Measurements from ENCODE around the gene ZCCHC7.

Gene ZCCHC7

GRCh38 chr9:37273595-37273994, 153.2 kb downstream of the ZCCHC7 start:
- no peak overlapping the region for H3K4me2 ChIP-seq (ENCODE audit: insufficient read depth, low read length)
- no peak overlapping the region for H3K9ac ChIP-seq (ENCODE audit: low read depth, low read length)
- no peaks in the 10 kb centered on the region for H3K36me3 ChIP-seq (ENCODE audit: insufficient read depth, low read length)
- H4K20me1 ChIP-seq (ENCODE audit: insufficient read depth, low read length): no peaks in the 10 kb centered on the region; the same call in 1 of the 2 replicates
- no peaks in the 10 kb centered on the region for H3K27me3 ChIP-seq (ENCODE audit: insufficient read depth, low read length, poor library complexity)
- H3K4me1 ChIP-seq (ENCODE audit: insufficient read depth, low read length): no peaks in the 10 kb centered on the region
- no peak for TF ChIP-seq EZH2 (IDR thresholded peaks at IDR 0.05; ENCODE audit: borderline replicate concordance, low read depth, low read length, severe bottlenecking)
- H3K4me3 ChIP-seq (ENCODE audit: low read depth in 1 of 2, low read length in 2 of 2): no peak overlapping the region
- DNase-seq: no peak
- H3K9me3 ChIP-seq (ENCODE audit: insufficient read depth, low read length, severe bottlenecking): no peaks in the 10 kb centered on the region
- H2AFZ ChIP-seq (ENCODE audit: low read depth, low read length): no peak overlapping the region
- peaks cover 2% of the 10 kb centered on the region; the same call in 1 of the 2 replicates for H3K79me2 ChIP-seq (ENCODE audit: insufficient read depth, low read length)
- ATAC-seq (ENCODE audit: insufficient read depth, low read depth): no peak
- H3K27ac ChIP-seq (ENCODE audit: low read length): no peak overlapping the region

GRCh38 chr9:37281541-37281940, 161.2 kb downstream of the ZCCHC7 start:
- DNase-seq: no peak
- Histone ChIP-seq H3K4me2 (ENCODE audit: insufficient read depth, low read length) (no peak overlapping the region), H3K9me3 (ENCODE audit: insufficient read depth, low read length, severe bottlenecking) (no peaks in the 10 kb centered on the region), H3K36me3 (ENCODE audit: insufficient read depth, low read length) (no peaks in the 10 kb centered on the region), H3K27ac (ENCODE audit: low read length) (no peak overlapping the region), H2AFZ (ENCODE audit: low read depth, low read length) (no peak overlapping the region), H4K20me1 (ENCODE audit: insufficient read depth, low read length) (no peaks in the 10 kb centered on the region), H3K79me2 (ENCODE audit: insufficient read depth, low read length) (peaks cover 6% of the 10 kb centered on the region; the same call in 1 of the 2 replicates), H3K4me3 (ENCODE audit: low read depth in 1 of 2, low read length in 2 of 2) (no peak overlapping the region), H3K9ac (ENCODE audit: low read depth, low read length) (no peak overlapping the region), H3K27me3 (ENCODE audit: insufficient read depth, low read length, poor library complexity) (no peaks in the 10 kb centered on the region), H3K4me1 (ENCODE audit: insufficient read depth, low read length) (0 out of 2 replicates have a peak, but pooled peaks cover 2% of the 10 kb centered on the region)
- no peak for TF ChIP-seq EZH2 (IDR thresholded peaks at IDR 0.05; ENCODE audit: borderline replicate concordance, low read depth, low read length, severe bottlenecking)
- TF ChIP-seq, protein P1, sequence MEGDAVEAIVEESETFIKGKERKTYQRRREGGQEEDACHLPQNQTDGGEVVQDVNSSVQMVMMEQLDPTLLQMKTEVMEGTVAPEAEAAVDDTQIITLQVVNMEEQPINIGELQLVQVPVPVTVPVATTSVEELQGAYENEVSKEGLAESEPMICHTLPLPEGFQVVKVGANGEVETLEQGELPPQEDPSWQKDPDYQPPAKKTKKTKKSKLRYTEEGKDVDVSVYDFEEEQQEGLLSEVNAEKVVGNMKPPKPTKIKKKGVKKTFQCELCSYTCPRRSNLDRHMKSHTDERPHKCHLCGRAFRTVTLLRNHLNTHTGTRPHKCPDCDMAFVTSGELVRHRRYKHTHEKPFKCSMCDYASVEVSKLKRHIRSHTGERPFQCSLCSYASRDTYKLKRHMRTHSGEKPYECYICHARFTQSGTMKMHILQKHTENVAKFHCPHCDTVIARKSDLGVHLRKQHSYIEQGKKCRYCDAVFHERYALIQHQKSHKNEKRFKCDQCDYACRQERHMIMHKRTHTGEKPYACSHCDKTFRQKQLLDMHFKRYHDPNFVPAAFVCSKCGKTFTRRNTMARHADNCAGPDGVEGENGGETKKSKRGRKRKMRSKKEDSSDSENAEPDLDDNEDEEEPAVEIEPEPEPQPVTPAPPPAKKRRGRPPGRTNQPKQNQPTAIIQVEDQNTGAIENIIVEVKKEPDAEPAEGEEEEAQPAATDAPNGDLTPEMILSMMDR (IDR thresholded peaks at IDR 0.05; ENCODE audit: borderline replicate concordance, extremely low read depth, low read length, poor library complexity, severe bottlenecking): no peak
- no peak for ATAC-seq (ENCODE audit: insufficient read depth, low read depth)

- 0 out of 2 replicates have a peak, but pooled peaks cover 2% of the 10 kb centered on the region for H3K4me1 ChIP-seq (ENCODE audit: insufficient read depth, low read length)
- no peak overlapping the region for H3K4me3 ChIP-seq (ENCODE audit: low read depth in 1 of 2, low read length in 2 of 2)
- H3K4me2 ChIP-seq (ENCODE audit: insufficient read depth, low read length): no peak overlapping the region
- no peak overlapping the region for H3K27ac ChIP-seq (ENCODE audit: low read length)
- H3K27me3 ChIP-seq (ENCODE audit: insufficient read depth, low read length, poor library complexity): no peaks in the 10 kb centered on the region
- no peak overlapping the region for H2AFZ ChIP-seq (ENCODE audit: low read depth, low read length)
- no peak for DNase-seq
- H3K9ac ChIP-seq (ENCODE audit: low read depth, low read length): no peak overlapping the region
- H4K20me1 ChIP-seq (ENCODE audit: insufficient read depth, low read length): no peaks in the 10 kb centered on the region
- no peaks in the 10 kb centered on the region for H3K36me3 ChIP-seq (ENCODE audit: insufficient read depth, low read length)
- H3K79me2 ChIP-seq (ENCODE audit: insufficient read depth, low read length): peaks cover 6% of the 10 kb centered on the region; the same call in 1 of the 2 replicates
- no peak for ATAC-seq (ENCODE audit: insufficient read depth, low read depth)
- TF ChIP-seq, protein P1 (IDR thresholded peaks at IDR 0.05; ENCODE audit: borderline replicate concordance, extremely low read depth, low read length, poor library complexity, severe bottlenecking): no peak
- no peak for TF ChIP-seq EZH2 (IDR thresholded peaks at IDR 0.05; ENCODE audit: borderline replicate concordance, low read depth, low read length, severe bottlenecking)
- H3K9me3 ChIP-seq (ENCODE audit: insufficient read depth, low read length, severe bottlenecking): no peaks in the 10 kb centered on the region
Measured at GRCh38 chr9:37283730-37284325, 163.5 kb downstream of the ZCCHC7 start.

DNA sequence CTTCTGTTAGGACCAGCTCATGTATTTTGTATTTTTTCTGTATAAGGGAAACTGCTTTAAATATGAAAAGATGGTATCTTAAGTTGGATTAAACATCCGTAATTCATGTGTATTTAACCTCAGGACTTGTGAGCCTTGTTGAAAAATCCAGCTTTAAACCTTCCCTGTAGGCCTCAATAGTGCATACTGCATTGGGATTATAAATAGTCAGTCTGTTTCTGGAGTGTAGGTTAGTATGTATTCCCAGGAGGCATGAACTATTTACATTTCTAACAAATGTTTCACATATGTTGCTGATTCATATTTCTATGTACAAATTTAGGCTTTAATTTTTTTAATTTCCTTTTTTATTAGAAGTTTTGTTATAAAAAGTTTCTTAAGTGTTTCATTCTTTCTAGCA, 164.3 kb downstream of the ZCCHC7 start:
- ATAC-seq (ENCODE audit: insufficient read depth, low read depth) (no peak), DNase-seq (no peak)
- Histone ChIP-seq H3K4me1 (ENCODE audit: insufficient read depth, low read length) (0 out of 2 replicates have a peak, but pooled peaks cover 2% of the 10 kb centered on the region), H3K27me3 (ENCODE audit: insufficient read depth, low read length, poor library complexity) (no peaks in the 10 kb centered on the region), H4K20me1 (ENCODE audit: insufficient read depth, low read length) (no peaks in the 10 kb centered on the region), H3K27ac (ENCODE audit: low read length) (no peak overlapping the region), H3K36me3 (ENCODE audit: insufficient read depth, low read length) (no peaks in the 10 kb centered on the region), H3K4me2 (ENCODE audit: insufficient read depth, low read length) (no peak overlapping the region), H3K9me3 (ENCODE audit: insufficient read depth, low read length, severe bottlenecking) (no peaks in the 10 kb centered on the region), H3K79me2 (ENCODE audit: insufficient read depth, low read length) (peaks cover 6% of the 10 kb centered on the region; the same call in 1 of the 2 replicates), H3K4me3 (ENCODE audit: low read depth in 1 of 2, low read length in 2 of 2) (no peak overlapping the region), H3K9ac (ENCODE audit: low read depth, low read length) (no peak overlapping the region), H2AFZ (ENCODE audit: low read depth, low read length) (no peak overlapping the region)
- TF ChIP-seq, protein P1 (IDR thresholded peaks at IDR 0.05; ENCODE audit: borderline replicate concordance, extremely low read depth, low read length, poor library complexity, severe bottlenecking): no peak
- TF ChIP-seq EZH2 (IDR thresholded peaks at IDR 0.05; ENCODE audit: borderline replicate concordance, low read depth, low read length, severe bottlenecking): no peak

Measured in DND-41 (cell line).